Jurkat, Clone E6-1 (cell line): ENCODE results near the gene TRIM2.

Experiments
- DNase-seq: peaks from one replicate; pipeline ENCODE4 v3.0.0-alpha.2; 2011; ENCODE audit warnings: low read depth, low spot score
- H3K4me3 ChIP-seq: 2 replicates; pipeline ENCODE4 v1.5.1; 2011; ENCODE audit warnings: mild to moderate bottlenecking, low read length, control low read depth, moderate library complexity

The TRIM2 gene

GRCh38 chr4:153217440-153217839 is 13.2 kb downstream of the TRIM2 start:
- DNase-seq: no peak

GRCh38 chr4:153218961-153219360 is 14.7 kb downstream of the TRIM2 start:
- no peak for DNase-seq
- no peak overlapping the region for H3K4me3 ChIP-seq

More at GRCh38 chr4:153217440-153217839, 13.2 kb downstream of the TRIM2 start:
- H3K4me3 ChIP-seq: no peak overlapping the region

- no peak for DNase-seq
- no peak overlapping the region for H3K4me3 ChIP-seq
Observed at GRCh38 chr4:153220682-153221395, 16.6 kb downstream of the TRIM2 start.

- H3K4me3 ChIP-seq: no peak overlapping the region
- DNase-seq: no peak
Observed at GRCh38 chr4:153221783-153222706, 17.8 kb downstream of the TRIM2 start.

GRCh38 chr4:153222707-153223426 is 18.6 kb downstream of the TRIM2 start:
- H3K4me3 ChIP-seq: no peak overlapping the region
- DNase-seq: no peak

GRCh38 chr4:153223427-153223801 is 19.2 kb downstream of the TRIM2 start:
- H3K4me3 ChIP-seq: no peak overlapping the region
- DNase-seq: no peak

GRCh38 chr4:153223930-153224329 is 19.7 kb downstream of the TRIM2 start:
- no peak overlapping the region for H3K4me3 ChIP-seq

GRCh38 chr4:153224474-153224873 is 20.2 kb downstream of the TRIM2 start:
- H3K4me3 ChIP-seq: no peak overlapping the region
- DNase-seq: no peak

More at GRCh38 chr4:153223930-153224329, 19.7 kb downstream of the TRIM2 start:
- no peak for DNase-seq

GRCh38 chr4:153227469-153228075 is 23.3 kb downstream of the TRIM2 start:
- H3K4me3 ChIP-seq: no peak overlapping the region

GRCh38 chr4:153228512-153229140 is 24.4 kb downstream of the TRIM2 start:
- no peak overlapping the region for H3K4me3 ChIP-seq
- DNase-seq: no peak

More at GRCh38 chr4:153227469-153228075, 23.3 kb downstream of the TRIM2 start:
- DNase-seq: no peak

GRCh38 chr4:153229545-153229944 is 25.3 kb downstream of the TRIM2 start:
- H3K4me3 ChIP-seq: no peak overlapping the region
- no peak for DNase-seq

GRCh38 chr4:153232768-153233167 is 28.5 kb downstream of the TRIM2 start:
- no peak overlapping the region for H3K4me3 ChIP-seq
- no peak for DNase-seq

GRCh38 chr4:153233761-153234371 is 29.6 kb downstream of the TRIM2 start:
- DNase-seq: no peak
- H3K4me3 ChIP-seq: no peak overlapping the region

- H3K4me3 ChIP-seq: no peak overlapping the region
Observed at GRCh38 chr4:153234885-153235284, 30.6 kb downstream of the TRIM2 start.

GRCh38 chr4:153238135-153238919 is 34.1 kb downstream of the TRIM2 start:
- DNase-seq: no peak
- H3K4me3 ChIP-seq: no peak overlapping the region

More at GRCh38 chr4:153234885-153235284, 30.6 kb downstream of the TRIM2 start:
- DNase-seq: no peak

GRCh38 chr4:153239409-153239808 is 35.2 kb downstream of the TRIM2 start:
- no peak overlapping the region for H3K4me3 ChIP-seq
- DNase-seq: no peak

- no peak for DNase-seq
- H3K4me3 ChIP-seq: no peak overlapping the region
Observed at GRCh38 chr4:153241295-153241694, 37.1 kb downstream of the TRIM2 start.
